Stimulated activated CD8-positive, alpha-beta memory T cell treated with anti-CD3 and anti-CD28 coated beads, Interleukin-4, amount 100 ng/mL, for 24 hours (primary cell): ENCODE measurements around the gene FIGNL1.
A peak's percentile ranks its signal among the peaks of the same experiment; 100 is the strongest.
"Not testable (repeated sequence)": the region's sequence is repeated elsewhere in the genome, so short reads cannot be mapped to it uniquely, and the experiment has no call there.

Experiments used
- DNase-seq: peaks from one replicate; pipeline ENCODE4 v3.0.0-alpha.2; 2020; ENCODE audit warnings: low read depth

FIGNL1 gene

GRCh38 chr7:50470250-50471163 lies 20.4 kb upstream of the FIGNL1 start:
- no peak for DNase-seq

- no peak for DNase-seq
Measured at GRCh38 chr7:50469181-50469580, 19.0 kb upstream of the FIGNL1 start.

GRCh38 chr7:50467817-50468610 lies 17.9 kb upstream of the FIGNL1 start:
- peak; percentile 69 for DNase-seq

GRCh38 chr7:50466815-50467585 lies 16.9 kb upstream of the FIGNL1 start:
- DNase-seq, result no peak

GRCh38 chr7:50463035-50463434 lies 12.9 kb upstream of the FIGNL1 start:
- no peak for DNase-seq

GRCh38 chr7:50462361-50462760 lies 12.2 kb upstream of the FIGNL1 start:
- no peak for DNase-seq

- DNase-seq, result no peak
Measured at GRCh38 chr7:50461695-50462094, 11.5 kb upstream of the FIGNL1 start.

GRCh38 chr7:50459183-50459582 lies 9.0 kb upstream of the FIGNL1 start:
- DNase-seq, result not testable (repeated sequence)

- DNase-seq, result not testable (repeated sequence)
Measured at GRCh38 chr7:50458651-50459050, 8.5 kb upstream of the FIGNL1 start.

GRCh38 chr7:50456371-50457123 lies 6.4 kb upstream of the FIGNL1 start:
- no peak for DNase-seq

- no peak for DNase-seq
Measured at GRCh38 chr7:50455658-50456057, 5.5 kb upstream of the FIGNL1 start.

GRCh38 chr7:50454968-50455367 lies 4.8 kb upstream of the FIGNL1 start:
- DNase-seq, result no peak

- no peak for DNase-seq
Measured at GRCh38 chr7:50450590-50451032, 461 bp upstream of the FIGNL1 start.

- no peak for DNase-seq
Measured at GRCh38 chr7:50449501-50449880, 659 bp downstream of the FIGNL1 start.

GRCh38 chr7:50448823-50449222 lies 1.3 kb downstream of the FIGNL1 start:
- no peak for DNase-seq

- no peak for DNase-seq
Measured at GRCh38 chr7:50446542-50446960, 3.6 kb downstream of the FIGNL1 start.

- no peak for DNase-seq
Measured at GRCh38 chr7:50436133-50436806, 13.9 kb downstream of the FIGNL1 start.

GRCh38 chr7:50431722-50432305 lies 18.3 kb downstream of the FIGNL1 start:
- no peak for DNase-seq

- DNase-seq, result no peak
Measured at GRCh38 chr7:50431316-50431715, 18.8 kb downstream of the FIGNL1 start.

GRCh38 chr7:50428911-50429310 lies 21.2 kb downstream of the FIGNL1 start:
- DNase-seq, result no peak

GRCh38 chr7:50427518-50427917 lies 22.6 kb downstream of the FIGNL1 start:
- DNase-seq, result no peak
